ENCODE measurements around the gene GALNT9.
A peak's percentile ranks its signal among the peaks of the same experiment; 100 is the strongest.

The GALNT9 gene

DNA sequence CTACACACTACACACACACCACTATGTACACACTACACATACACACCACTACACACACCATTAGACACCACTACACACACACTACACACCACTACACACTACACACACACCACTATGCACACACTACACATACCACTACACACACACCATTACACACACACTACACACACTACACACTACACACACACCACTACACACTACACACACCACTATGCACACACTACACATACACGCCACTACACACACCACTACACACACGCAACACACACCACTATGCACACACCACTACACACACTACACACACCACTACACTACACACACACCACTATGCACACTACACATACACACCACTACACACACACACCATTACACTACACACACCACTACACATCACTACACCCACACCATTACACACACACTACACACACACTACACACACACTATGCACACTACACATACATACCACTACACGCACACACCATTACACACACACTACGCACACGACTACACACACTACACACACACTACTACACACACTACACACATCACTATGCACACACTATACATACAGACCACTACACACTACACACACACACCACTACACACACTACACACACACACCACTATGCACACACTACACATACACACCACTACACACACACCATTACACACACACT is 171.5 kb downstream of the GALNT9 start:
- H3K36me3 Mint-ChIP-seq (ENCODE audit: low read depth) = no peaks in the 10 kb centered on the region
- peaks cover 11% of the 10 kb centered on the region for H3K4me1 Mint-ChIP-seq
- no peaks in the 10 kb centered on the region for H3K9me3 Mint-ChIP-seq
- H3K4me3 Mint-ChIP-seq = no peak overlapping the region
- TF ChIP-seq, protein P1, sequence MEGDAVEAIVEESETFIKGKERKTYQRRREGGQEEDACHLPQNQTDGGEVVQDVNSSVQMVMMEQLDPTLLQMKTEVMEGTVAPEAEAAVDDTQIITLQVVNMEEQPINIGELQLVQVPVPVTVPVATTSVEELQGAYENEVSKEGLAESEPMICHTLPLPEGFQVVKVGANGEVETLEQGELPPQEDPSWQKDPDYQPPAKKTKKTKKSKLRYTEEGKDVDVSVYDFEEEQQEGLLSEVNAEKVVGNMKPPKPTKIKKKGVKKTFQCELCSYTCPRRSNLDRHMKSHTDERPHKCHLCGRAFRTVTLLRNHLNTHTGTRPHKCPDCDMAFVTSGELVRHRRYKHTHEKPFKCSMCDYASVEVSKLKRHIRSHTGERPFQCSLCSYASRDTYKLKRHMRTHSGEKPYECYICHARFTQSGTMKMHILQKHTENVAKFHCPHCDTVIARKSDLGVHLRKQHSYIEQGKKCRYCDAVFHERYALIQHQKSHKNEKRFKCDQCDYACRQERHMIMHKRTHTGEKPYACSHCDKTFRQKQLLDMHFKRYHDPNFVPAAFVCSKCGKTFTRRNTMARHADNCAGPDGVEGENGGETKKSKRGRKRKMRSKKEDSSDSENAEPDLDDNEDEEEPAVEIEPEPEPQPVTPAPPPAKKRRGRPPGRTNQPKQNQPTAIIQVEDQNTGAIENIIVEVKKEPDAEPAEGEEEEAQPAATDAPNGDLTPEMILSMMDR (IDR thresholded peaks at IDR 0.05) = no peak
- peaks cover 9% of the 10 kb centered on the region for H3K27me3 Mint-ChIP-seq (ENCODE audit: low read depth, poor library complexity)
- DNase-seq = no peak
- H3K27ac Mint-ChIP-seq = no peak overlapping the region

DNA sequence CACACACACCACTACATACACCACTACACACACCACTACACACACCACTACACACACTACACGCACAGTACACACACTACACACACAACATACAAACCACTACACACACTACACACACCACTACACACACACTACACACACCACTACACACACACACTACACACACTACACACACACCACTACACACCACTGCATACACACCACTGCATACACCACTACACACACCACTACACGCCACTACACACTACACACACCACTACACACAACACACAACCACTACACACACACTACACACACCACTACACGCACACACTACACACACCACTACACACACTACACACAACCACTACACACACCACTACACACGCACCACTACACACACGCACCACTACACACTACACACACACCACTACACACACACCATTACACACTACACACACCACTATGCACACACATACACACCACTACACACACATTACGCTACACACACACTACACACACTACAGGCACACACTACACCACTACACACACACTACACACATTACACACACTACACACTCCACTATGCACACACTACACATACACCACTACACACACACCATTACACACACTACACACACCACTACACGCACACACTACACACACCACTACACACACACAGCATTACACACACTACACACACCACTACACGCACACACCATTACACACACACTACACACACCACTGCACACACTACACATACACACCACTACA is 172.6 kb downstream of the GALNT9 start:
- Mint-ChIP-seq H3K4me3 (no peak overlapping the region), H3K4me1 (peaks cover 11% of the 10 kb centered on the region), H3K36me3 (ENCODE audit: low read depth) (no peaks in the 10 kb centered on the region), H3K27ac (no peak overlapping the region), H3K9me3 (no peaks in the 10 kb centered on the region), H3K27me3 (ENCODE audit: low read depth, poor library complexity) (peaks cover 5% of the 10 kb centered on the region)
- TF ChIP-seq, protein P1 (IDR thresholded peaks at IDR 0.05) = no peak
- DNase-seq = no peak

DNA sequence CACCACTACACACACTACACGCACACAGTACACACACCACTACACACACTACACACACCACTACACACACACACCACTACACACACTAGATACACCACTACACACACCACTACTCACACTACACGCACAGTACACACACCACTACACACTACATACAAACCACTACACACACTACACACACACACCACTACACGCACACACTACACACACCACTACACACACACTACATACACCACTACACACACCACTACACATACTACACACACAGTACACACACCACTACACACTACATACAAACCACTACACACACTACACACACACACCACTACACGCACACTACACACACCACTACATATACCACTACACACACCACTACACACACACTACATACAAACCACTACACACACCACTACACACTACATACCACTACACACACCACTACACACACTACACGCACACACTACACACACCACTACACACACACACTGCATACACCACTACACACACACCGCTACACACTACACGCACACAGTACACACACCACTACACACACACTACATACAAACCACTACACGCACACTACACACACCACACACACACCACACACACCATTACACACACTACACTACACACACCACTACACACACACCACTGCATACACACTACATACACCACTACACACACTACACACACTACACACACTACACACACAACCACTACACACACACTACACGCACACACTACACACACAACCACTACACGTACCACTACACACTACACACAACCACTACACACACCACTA is 173.4 kb downstream of the GALNT9 start:
- TF ChIP-seq, protein P1 (IDR thresholded peaks at IDR 0.05) = no peak
- peaks cover 11% of the 10 kb centered on the region for H3K4me1 Mint-ChIP-seq
- DNase-seq = no peak
- H3K36me3 Mint-ChIP-seq (ENCODE audit: low read depth) = no peaks in the 10 kb centered on the region
- no peak overlapping the region for H3K4me3 Mint-ChIP-seq
- no peaks in the 10 kb centered on the region for H3K9me3 Mint-ChIP-seq
- no peaks in the 10 kb centered on the region for H3K27me3 Mint-ChIP-seq (ENCODE audit: low read depth, poor library complexity)
- H3K27ac Mint-ChIP-seq = no peak overlapping the region

DNA sequence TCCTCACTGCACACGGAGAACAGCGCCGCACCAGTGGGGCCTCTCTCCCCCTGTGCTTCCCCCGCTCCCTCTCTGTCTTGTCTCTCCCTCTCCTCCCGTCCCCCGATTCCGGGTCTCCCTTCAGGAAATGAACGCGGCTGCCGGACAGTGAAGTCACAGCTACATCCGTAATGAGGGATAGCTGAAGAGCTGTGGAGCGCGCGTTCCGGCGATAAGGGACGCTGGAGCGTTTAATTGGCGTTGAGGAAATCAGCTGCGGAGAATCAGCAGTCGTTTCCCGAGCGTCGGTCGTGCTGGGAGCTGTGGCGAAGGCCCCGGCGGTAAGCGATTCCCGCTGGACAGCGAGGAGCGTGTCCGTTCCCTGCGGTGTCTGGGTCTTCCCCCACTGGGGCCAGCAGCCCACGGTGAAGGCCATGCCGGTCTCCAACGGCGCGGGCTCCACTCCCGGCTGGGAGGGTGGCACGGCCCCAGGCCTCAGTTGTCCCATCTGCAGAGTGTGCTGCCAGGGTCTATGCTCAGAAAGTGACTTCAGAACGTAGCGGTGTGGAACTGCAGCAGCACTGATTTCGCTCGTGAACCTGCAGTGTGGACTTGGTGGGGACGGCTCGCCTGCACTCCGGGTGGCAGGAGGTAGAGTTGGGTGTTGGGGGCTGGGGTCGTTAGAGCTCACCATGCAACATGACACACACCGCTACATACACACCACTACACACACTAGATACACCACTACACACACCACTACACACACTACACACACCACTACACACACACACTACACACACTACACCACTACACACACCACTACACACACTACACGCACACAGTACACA is 174.2 kb downstream of the GALNT9 start:
- H3K4me1 Mint-ChIP-seq = peaks cover 11% of the 10 kb centered on the region
- peak overlapping the region; percentile 36 for H3K27ac Mint-ChIP-seq
- H3K27me3 Mint-ChIP-seq (ENCODE audit: low read depth, poor library complexity) = no peaks in the 10 kb centered on the region
- peak; percentile 46 for DNase-seq
- TF ChIP-seq, protein P1 (IDR thresholded peaks at IDR 0.05) = no peak
- H3K4me3 Mint-ChIP-seq = no peak overlapping the region
- no peaks in the 10 kb centered on the region for H3K36me3 Mint-ChIP-seq (ENCODE audit: low read depth)
- H3K9me3 Mint-ChIP-seq = no peaks in the 10 kb centered on the region

DNA sequence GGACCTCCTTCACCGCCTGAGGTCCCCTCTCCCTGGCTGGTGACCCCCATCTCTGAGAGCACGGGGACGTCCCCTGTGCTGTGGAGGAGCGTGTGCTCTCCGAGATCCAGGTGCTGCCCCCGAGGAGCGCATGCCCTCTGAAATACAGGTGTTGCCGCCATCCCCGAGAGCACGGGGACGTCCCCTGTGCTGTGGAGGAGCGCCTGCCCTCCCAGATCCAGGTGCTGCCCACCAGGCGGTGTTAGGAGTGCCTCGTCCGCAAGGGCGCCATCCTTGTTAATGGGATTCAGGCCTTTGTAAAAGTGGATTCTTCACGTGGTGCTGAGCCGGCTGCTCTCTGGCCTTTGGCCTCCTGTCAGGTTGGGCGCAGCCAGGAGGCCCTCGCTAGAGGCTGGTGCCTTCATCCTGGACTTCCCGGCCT is 175.0 kb downstream of the GALNT9 start:
- Mint-ChIP-seq H3K27me3 (ENCODE audit: low read depth, poor library complexity) (no peaks in the 10 kb centered on the region), H3K4me1 (peaks cover 11% of the 10 kb centered on the region), H3K27ac (no peak overlapping the region), H3K9me3 (no peaks in the 10 kb centered on the region), H3K4me3 (no peak overlapping the region), H3K36me3 (ENCODE audit: low read depth) (no peaks in the 10 kb centered on the region)
- TF ChIP-seq, protein P1 (IDR thresholded peaks at IDR 0.05) = no peak
- DNase-seq = no peak

All from nephron progenitor cell (in vitro differentiated cells).